ENCODE results near the gene EEF1G.
"Not testable (repeated sequence)": the region's sequence is repeated elsewhere in the genome, so short reads cannot be mapped to it uniquely, and the experiment has no call there.

Gene EEF1G

GRCh38 chr11:62575837-62576236 is 2.1 kb upstream of the EEF1G start:
- no peak for DNase-seq

GRCh38 chr11:62575156-62575555 is 1.5 kb upstream of the EEF1G start:
- DNase-seq: no peak

GRCh38 chr11:62574363-62575071 is 826 bp upstream of the EEF1G start:
- DNase-seq: no peak

DNA sequence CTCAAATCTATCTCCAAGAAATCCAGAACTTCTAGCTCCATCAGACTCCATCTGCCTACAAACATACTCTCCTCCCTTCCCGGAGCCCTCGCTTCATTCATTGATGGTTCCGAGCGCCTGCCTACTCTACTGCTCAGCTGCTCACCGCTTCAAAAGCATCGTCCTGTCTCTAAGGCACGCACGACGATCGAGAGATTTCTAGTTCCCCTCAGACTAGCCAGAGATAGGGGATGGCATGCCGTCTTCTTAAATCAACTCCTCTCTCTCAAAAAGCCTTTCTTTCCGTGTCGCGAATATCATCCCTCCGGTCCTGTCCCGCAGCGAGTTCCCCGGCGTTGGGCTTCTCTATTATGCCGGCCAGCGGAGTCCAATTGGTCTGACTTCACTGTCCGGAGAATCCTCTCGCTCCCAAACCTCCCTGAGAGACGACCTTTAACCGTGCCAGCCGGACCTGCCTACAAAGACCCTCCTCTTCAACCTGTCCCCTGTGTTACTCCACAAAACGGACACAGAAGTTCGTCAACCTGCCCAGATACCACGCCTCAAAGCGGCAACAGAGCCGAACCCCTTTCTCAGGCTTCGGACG is 592 bp downstream of the EEF1G start:
- peak; percentile 44 for DNase-seq

- no peak for DNase-seq
Measured at GRCh38 chr11:62572431-62572830, 1.3 kb downstream of the EEF1G start.

DNA sequence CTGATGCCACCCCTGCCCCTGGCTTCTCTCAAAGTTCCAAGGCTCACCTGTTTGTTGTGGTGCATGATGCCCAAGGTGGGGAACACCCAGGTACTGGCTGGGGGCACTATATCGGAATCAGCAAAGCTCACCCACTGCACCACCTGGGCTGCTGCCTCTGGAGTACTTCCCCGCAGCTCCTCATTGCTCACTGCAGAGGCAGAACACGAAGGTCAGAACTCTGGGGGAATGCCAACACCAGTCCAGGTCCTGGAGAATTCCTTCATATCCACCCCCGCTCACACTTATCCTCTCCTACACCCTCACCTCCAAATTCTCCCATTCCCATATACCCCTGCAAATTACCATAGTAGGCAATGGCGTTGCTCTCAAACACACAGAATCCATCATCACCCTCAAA is 2.2 kb downstream of the EEF1G start:
- DNase-seq: not testable (repeated sequence)

DNA sequence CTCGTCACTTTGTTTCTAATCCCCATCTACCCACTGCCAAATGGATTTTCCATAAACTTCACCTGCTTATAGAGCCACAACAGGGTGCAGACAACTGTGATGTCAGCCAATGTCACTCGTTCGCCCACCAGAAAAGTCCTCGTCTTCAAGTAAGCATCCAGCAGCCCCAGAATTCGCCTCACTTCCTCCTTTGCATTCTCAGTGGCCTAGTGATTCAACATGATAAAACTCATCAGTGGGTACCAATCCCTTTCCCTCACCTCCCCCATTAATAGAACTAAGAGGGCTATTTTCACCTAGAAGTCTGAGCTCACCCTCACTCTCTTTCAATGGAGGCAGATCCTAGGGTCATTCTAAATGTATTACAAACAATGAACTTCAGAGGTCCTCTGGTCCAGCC is 2.8 kb downstream of the EEF1G start:
- DNase-seq: not testable (repeated sequence)

DNA sequence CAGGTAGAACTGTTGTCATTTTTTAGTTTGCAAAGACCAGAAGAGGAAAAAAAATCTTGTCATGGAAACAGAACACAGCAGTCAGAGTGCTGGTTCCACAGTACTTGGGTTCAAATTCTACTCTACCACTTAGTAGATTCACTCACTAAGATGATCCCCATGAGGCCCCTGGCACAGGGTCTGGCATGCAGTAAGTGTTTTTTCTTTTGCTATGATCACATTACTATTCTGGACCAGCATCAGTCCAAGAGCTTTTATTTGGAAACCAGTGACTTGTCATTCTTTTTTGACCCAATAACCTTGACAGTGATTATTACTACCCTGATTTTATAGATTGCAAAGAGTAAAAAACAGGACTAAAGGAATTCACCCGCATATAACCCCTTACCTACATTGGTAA is 4.1 kb downstream of the EEF1G start:
- DNase-seq: no peak

- no peak for DNase-seq
Measured at GRCh38 chr11:62567018-62567633, 6.6 kb downstream of the EEF1G start.

- no peak for DNase-seq
Measured at GRCh38 chr11:62566247-62566646, 7.4 kb downstream of the EEF1G start.

DNA sequence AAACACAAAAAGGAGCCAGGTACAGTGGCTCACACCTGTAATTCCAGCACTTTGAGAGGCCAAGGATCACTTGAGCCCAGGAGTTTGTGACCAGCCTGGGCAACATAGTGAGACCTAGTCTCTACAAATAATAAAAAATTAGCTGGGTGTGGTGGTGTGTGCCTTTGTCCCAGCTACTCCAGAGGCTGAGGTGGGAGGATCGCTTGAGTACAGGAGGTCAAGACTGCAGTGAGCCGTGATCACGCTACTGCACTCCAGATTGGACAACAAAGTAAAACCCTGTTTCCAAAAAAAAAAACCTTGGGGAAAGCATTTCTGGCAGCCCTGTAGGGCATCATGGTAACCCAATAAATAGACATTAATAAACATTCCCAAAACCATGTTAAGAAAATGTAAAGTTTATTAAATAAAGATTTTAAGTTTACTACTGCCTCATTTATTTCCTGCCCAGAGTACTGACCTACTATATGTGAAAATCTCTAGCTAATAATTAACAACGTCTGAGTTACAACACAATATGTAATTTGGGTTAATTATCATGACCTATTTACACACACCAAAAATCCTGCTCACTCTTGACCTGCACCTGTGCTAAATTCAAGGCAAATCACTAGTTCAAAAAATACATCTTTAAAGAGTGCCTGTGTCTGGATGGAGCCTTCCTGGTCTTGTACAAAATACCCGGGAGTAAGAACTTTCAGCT is 8.4 kb downstream of the EEF1G start:
- DNase-seq: no peak

DNA sequence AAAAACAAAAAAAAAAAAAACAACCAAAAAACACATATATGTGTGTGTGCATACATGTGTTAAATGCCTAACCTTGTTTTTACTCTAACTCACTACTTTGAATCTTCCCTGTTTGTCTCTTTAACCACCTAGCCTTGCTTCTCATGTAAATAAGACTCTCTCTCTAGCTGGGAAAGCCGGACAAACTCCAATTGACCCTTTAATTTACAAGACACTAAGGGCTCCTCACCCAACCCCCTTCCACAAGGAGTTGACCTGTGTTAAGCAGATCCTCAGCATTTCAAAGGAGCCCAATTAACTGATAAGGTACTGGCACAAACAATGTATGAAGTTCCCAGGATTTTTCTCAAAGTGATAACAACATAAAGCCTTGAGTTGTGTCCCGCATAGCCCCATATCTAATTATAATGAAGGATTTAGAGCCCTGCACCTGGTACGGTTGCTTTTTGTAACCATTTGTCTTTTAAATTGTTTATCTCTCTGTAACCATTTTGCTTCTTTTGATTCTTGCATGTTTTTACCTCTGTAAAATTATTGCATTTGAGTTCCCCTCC is 11.9 kb downstream of the EEF1G start:
- DNase-seq: not testable (repeated sequence)

DNA sequence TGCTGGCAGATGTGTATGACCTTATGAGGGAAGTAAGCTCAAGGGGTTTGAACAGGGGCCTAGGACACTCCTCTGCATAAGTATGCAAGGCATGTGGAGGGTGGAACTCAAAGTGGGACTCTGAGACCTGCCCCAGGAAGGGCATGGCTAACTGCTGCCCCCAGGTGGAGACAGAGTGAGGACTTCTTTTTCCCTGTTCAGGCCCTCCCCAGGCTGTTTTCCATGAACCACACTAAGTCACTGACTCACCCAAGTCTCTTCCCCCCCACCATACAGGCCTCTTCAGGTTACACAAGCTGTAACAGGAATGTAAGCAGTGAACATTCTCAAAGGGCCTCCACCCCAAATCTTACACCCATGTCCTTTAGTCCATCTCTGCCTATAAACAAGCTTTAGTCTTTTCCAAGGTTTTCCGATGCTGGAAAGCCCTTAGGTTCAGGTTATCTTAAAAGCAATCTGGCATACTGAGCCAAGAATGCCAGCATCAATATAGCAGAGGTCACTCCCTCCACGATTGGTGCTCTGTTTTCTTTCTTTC is 13.1 kb downstream of the EEF1G start:
- peak; percentile 87 for DNase-seq

- DNase-seq: not testable (repeated sequence)
Measured at GRCh38 chr11:62559626-62560025, 14.1 kb downstream of the EEF1G start.

GRCh38 chr11:62559204-62559603 is 14.5 kb downstream of the EEF1G start:
- peak; percentile 15 for DNase-seq

- no peak for DNase-seq
Measured at GRCh38 chr11:62558669-62559068, 15.0 kb downstream of the EEF1G start.

DNA sequence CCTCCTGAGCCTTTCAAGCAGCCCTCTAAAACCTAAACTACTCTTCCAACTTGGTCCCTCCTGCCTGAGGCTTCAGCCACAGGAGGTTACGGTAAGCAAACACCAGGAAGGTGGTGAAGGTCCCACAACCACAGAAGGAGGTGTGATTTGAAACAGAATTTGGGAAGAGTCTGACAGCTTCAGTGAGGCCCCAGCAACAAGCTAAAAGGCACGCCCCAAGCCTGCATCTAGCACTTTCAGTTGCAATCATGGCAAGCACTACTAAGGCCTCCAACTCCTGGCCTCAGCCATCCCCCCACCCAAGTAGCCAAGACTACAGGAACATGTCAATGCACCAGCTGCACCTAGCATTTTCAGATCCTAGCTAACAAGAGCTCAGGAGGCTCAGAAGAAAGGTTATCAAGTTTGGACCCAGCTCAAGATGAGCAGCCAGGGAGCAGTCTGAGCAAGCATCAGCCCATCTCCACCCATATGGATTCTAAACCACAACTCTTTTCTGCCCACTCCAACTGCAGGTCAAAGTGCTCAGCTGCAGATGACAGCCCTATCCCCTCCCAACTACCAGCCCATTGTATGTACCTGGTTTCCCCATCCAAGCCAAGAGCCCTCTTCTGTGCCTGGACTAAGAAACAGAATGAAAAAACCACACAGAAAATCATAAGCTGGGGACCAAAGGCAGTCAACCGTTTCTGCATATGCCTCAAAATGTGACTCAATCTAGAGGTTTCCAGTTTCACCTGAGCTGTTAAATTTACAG is 16.6 kb downstream of the EEF1G start:
- peak; percentile 68 for DNase-seq

DNA sequence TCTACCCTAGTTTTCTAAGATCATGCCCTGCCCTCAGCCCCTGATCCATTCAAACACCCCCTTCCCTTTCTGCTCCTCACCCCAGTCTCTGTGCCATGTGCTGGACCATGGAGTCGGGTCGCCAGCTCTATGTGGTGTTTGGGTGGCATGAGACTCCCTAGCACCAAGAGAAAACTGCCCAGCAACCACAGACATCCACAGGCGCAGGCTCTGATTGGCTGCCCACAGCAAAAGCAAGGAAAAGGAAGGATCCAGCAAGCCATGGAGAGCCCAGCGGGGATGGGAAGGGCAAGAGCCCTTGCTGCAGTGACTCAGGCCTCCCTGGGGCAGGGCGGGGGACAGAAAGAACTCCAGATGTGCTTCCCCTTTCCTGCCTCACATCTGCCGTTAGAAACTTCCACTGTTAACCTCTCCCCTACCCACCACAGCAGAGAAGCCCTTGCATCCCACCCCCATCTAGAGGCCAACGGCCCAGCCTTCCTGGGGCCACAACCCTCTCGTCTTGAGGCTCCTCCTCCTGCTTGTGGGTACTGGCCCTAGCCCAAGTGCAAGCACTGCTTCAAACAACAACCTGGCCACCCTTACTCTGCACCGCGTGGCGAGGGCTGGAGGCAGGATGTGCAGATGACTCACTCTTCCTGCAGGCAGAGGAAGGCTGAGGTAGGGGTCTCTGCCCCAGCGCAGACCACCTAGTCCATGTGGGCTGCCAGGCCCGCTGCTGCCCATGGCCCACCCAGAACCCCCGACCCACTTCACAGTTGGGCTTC is 17.4 kb downstream of the EEF1G start:
- peak; percentile 90 for DNase-seq

GRCh38 chr11:62555464-62556107 is 18.1 kb downstream of the EEF1G start:
- peak; percentile 93 for DNase-seq

- DNase-seq: peak; percentile 33
Measured at GRCh38 chr11:62554387-62555167, 19.1 kb downstream of the EEF1G start.

Data from CD4-positive, alpha-beta T cell treated with Interleukin-10 for 1 hour (primary cell).